Measurements from ENCODE around the gene PLEKHN1.

PLEKHN1 gene

GRCh38 chr1:931380-932172, 34.7 kb upstream of the PLEKHN1 start:
- H3K4me3 ChIP-seq (replicated peaks; ENCODE audit: low read depth, low read length): no peak overlapping the region
- TF ChIP-seq CTCF (IDR thresholded peaks at IDR 0.05; ENCODE audit: low read length, missing control alignments): no peak
- no peak for DNase-seq (ENCODE audit: low read depth)

- no peak for TF ChIP-seq CTCF (IDR thresholded peaks at IDR 0.05; ENCODE audit: low read length, missing control alignments)
- H3K4me3 ChIP-seq (replicated peaks; ENCODE audit: low read depth, low read length): no peak overlapping the region
- no peak for DNase-seq (ENCODE audit: low read depth)
These were observed 34.1 kb upstream of the PLEKHN1 start for GRCh38 chr1:932173-932510.

GRCh38 chr1:932776-933602, 33.3 kb upstream of the PLEKHN1 start:
- no peak for TF ChIP-seq CTCF (IDR thresholded peaks at IDR 0.05; ENCODE audit: low read length, missing control alignments)
- no peak for DNase-seq (ENCODE audit: low read depth)
- H3K4me3 ChIP-seq (replicated peaks; ENCODE audit: low read depth, low read length): no peak overlapping the region

GRCh38 chr1:933603-933940, 32.7 kb upstream of the PLEKHN1 start:
- TF ChIP-seq CTCF (IDR thresholded peaks at IDR 0.05; ENCODE audit: low read length, missing control alignments): no peak
- no peak overlapping the region for H3K4me3 ChIP-seq (replicated peaks; ENCODE audit: low read depth, low read length)
- DNase-seq (ENCODE audit: low read depth): no peak

GRCh38 chr1:934991-935750, 31.1 kb upstream of the PLEKHN1 start:
- no peak overlapping the region for H3K4me3 ChIP-seq (replicated peaks; ENCODE audit: low read depth, low read length)
- no peak for TF ChIP-seq CTCF (IDR thresholded peaks at IDR 0.05; ENCODE audit: low read length, missing control alignments)
- DNase-seq (ENCODE audit: low read depth): no peak

- no peak for DNase-seq (ENCODE audit: low read depth)
- no peak for TF ChIP-seq CTCF (IDR thresholded peaks at IDR 0.05; ENCODE audit: low read length, missing control alignments)
These were observed 30.5 kb upstream of the PLEKHN1 start for GRCh38 chr1:935751-936231.

More at GRCh38 chr1:935751-936231, 30.5 kb upstream of the PLEKHN1 start:
- no peak overlapping the region for H3K4me3 ChIP-seq (replicated peaks; ENCODE audit: low read depth, low read length)
